Naive B cell (primary cell): ENCODE results near the gene BTBD9. TPM values are rescaled to one million over a fixed set of nuclear protein-coding genes. Genes with fewer than 3 reads are reported as not detected.

Source experiments
- ATAC-seq, 2 donors: fragments of 150-1000 bp; cut with Tn5 transposase; 2 replicates each; pipeline ENCODE4 v1.10.0; 2021; ENCODE audit warnings: low read depth in 2 of 2, mild to moderate bottlenecking in 2 of 2, moderate library complexity in 2 of 2
- DNase-seq: peaks from one replicate; pipeline ENCODE4 v3.0.0; 2022
- H3K27ac Mint-ChIP-seq, 6 donors: one replicate each; pipeline ENCODE4 v1.8.0; 2020 to 2022; ENCODE audit warnings: mild to moderate bottlenecking in 6 of 6, mixed read lengths in 6 of 6, moderate library complexity in 5 of 6, inconsistent platforms in 2 of 6
- H3K27me3 Mint-ChIP-seq, 3 donors: one replicate each; pipeline ENCODE4 v1.8.0; 2021 to 2022; ENCODE audit warnings: mixed read lengths in 3 of 3, mild to moderate bottlenecking in 1 of 3
- H3K36me3 Mint-ChIP-seq, 2 donors: one replicate each; pipeline ENCODE4 v1.8.0; 2020 to 2022; ENCODE audit warnings: mixed read lengths in 2 of 2, inconsistent platforms in 1 of 2, mild to moderate bottlenecking in 1 of 2
- H3K4me1 Mint-ChIP-seq, 3 donors: one replicate each; pipeline ENCODE4 v1.8.0; 2020 to 2022; ENCODE audit warnings: mixed read lengths in 3 of 3, inconsistent platforms in 1 of 3, mild to moderate bottlenecking in 1 of 3, moderate library complexity in 1 of 3
- H3K4me3 Mint-ChIP-seq, 8 donors: one replicate each; pipeline ENCODE4 v1.8.0; 2020 to 2022; ENCODE audit warnings: mild to moderate bottlenecking in 8 of 8, mixed read lengths in 8 of 8, moderate library complexity in 8 of 8, inconsistent platforms in 2 of 8
- H3K9me3 Mint-ChIP-seq, 7 donors: one replicate each; pipeline ENCODE4 v1.8.0; 2020 to 2022; ENCODE audit warnings: mixed read lengths in 7 of 7, mild to moderate bottlenecking in 5 of 7, inconsistent platforms in 2 of 7, moderate library complexity in 1 of 7
- polyA plus RNA-seq, 6 donors: library from polyadenylated mRNA; unstranded; fragments of 300-500 nt; fragmentation: Illumina TruSeq; gene quantifications; one replicate each; pipeline ENCODE4 v1.2.3, GENCODE V29; 2021; ENCODE audit warnings: low read depth in 6 of 6

The BTBD9 gene
- polyA plus RNA-seq, 6 donors from 2014 or later, result 3.5 to 29.1 (median 20.2) TPM

DNA sequence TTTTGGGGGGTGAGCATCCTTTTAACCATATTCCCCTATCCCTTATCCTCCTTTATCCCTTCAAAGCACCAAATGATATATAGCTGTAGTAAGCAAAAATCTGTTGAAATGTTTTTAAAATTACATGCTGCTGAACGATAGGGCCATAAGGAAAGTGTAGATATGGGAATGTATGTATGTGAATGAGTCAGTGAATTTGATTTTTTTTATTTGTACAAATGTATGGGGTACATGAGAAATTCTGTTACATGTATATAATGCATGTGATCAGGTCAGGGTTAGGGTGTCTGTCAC, 493.0 kb downstream of the BTBD9 start:
- Mint-ChIP-seq H3K9me3 (no peaks in the 10 kb centered on the region), H3K4me3 (no peak overlapping the region), H3K27me3 (no peaks in the 10 kb centered on the region), H3K4me1 (peaks cover 0 to 39% (median 15%) of the 10 kb centered on the region in 3 donors), H3K27ac (no peak overlapping the region), H3K36me3 (no peaks in the 10 kb centered on the region)
- DNase-seq (no peak), ATAC-seq (no peak)

DNA sequence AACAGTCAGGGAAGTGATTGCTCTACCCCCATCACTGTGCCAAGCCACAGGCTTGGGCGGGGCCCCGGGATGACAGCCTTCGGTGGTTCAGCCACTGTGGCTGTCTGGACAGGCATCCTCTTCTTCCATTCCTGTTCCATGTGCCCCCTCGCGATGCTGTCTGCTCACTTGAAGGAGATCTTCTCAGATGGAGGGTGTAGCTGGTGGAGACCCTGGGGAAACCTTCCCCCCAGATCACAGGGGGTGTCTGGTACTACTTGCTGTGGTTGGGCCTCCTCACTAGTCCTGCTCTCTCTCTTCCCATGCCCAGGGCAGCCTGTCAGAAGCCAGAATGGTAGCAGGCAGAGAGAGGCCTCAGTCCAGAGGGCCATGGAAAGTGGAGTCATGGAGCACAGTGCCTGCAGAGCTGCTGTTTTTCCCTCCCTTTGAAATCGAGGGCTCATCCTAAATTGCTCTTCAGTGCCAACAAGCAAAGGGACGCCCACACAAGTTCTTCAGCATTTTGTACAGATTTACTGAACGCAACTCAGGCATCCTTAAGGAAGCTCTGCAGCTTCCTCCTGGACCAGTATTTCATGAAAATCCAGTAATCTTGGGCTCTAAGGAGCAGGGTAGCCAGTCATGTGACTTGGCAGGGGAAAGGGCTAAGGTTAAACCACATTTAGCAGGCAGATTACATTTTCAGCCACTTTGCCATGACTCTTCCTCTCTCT, 493.6 kb downstream of the BTBD9 start:
- peak overlapping the region in 1 of 6 donors; percentile 93 for H3K27ac Mint-ChIP-seq
- no peaks in the 10 kb centered on the region for H3K27me3 Mint-ChIP-seq
- H3K36me3 Mint-ChIP-seq, result peaks cover 0 to 4% of the 10 kb centered on the region in 2 donors
- H3K4me3 Mint-ChIP-seq, result peak overlapping the region in 1 of 8 donors; percentile 37
- ATAC-seq (no peak), DNase-seq (no peak)
- H3K4me1 Mint-ChIP-seq, result peaks cover 0 to 39% (median 19%) of the 10 kb centered on the region in 3 donors
- H3K9me3 Mint-ChIP-seq, result no peaks in the 10 kb centered on the region

DNA sequence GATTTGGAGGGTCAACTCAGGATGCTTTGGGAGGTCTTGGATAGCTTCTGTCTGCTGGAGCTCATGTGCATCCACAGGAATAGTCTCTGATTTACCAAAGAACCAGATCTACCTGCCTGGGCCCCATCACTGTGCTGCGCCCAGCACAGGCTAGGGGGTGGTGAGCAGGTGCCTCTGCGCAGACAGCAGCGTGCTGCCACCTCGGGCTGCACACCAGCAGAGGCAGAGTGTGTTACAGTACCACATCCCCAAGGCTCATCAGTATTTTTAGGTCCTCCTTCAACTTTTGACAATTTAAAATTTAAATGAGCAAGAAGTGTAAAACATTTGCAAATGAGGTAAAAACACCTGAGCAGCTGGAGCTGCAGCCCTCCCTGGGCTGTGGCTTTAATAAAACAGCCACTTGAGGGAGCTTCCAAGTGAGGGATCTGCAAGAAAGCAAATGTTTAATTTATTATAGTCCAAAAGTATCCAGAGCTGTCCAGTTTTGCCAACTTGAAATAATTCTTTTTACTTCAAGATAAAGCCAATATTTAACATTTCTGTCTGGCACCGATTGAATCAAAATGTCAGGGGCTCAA, 495.3 kb downstream of the BTBD9 start:
- Mint-ChIP-seq H3K36me3 (peaks cover 0 to 11% of the 10 kb centered on the region in 2 donors), H3K9me3 (no peaks in the 10 kb centered on the region), H3K27me3 (no peaks in the 10 kb centered on the region), H3K4me3 (no peak overlapping the region), H3K4me1 (peaks cover 0 to 40% (median 27%) of the 10 kb centered on the region in 3 donors), H3K27ac (peak overlapping the region in 1 of 6 donors; percentile 67)
- ATAC-seq (no peak), DNase-seq (no peak)

DNA sequence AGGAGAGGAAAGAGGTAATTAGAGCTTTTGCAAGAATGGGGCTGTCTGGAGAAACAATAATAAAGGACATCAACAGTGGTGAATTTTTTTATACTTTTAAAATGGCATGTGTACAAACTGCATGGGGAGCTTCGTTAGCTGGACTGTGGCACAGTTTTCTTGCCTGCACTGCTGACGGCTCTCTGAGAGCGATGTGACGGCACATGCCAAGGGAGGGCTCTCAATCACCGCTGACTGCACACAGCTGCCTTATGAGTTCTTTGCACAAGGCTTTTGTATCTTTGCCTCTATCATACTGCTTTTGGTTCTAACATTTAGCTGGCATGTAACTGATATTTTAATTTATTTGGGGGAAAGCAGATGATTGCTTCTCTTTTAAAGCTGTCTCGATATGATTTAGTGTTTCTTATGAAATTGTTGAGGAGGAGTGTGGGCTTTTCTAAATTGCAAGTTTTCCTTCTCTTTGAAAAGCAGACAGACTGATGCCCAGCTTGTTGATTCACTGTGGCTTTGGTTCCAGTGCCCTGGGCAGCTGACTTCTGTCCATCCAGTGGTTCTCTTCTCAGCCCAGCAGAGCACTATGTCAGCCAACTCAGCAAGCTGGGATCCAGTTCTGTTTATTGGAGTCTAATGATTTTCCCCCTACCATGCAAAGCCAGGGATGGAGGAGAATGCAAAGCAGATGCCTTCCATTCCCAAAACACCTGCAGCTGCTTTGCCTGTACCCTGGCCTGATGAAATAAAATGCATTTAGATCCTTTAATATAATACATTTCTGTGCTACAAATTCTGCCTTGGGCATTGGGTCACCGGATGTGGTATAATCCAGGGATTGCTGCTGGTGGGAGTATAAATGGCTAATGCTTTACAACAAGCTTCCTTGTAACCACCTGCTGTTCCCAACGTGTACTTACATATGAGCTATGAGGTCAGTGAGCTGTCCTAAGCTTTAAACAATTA, 496.3 kb downstream of the BTBD9 start:
- Mint-ChIP-seq H3K27ac (peak overlapping the region in 4 of 6 donors; percentile 38 to 70 (median 54)), H3K36me3 (peaks cover 0 to 14% of the 10 kb centered on the region in 2 donors), H3K27me3 (no peaks in the 10 kb centered on the region), H3K9me3 (no peaks in the 10 kb centered on the region), H3K4me3 (no peak overlapping the region), H3K4me1 (peaks cover 2 to 40% (median 24%) of the 10 kb centered on the region in 3 donors)
- ATAC-seq (no peak), DNase-seq (no peak)

DNA sequence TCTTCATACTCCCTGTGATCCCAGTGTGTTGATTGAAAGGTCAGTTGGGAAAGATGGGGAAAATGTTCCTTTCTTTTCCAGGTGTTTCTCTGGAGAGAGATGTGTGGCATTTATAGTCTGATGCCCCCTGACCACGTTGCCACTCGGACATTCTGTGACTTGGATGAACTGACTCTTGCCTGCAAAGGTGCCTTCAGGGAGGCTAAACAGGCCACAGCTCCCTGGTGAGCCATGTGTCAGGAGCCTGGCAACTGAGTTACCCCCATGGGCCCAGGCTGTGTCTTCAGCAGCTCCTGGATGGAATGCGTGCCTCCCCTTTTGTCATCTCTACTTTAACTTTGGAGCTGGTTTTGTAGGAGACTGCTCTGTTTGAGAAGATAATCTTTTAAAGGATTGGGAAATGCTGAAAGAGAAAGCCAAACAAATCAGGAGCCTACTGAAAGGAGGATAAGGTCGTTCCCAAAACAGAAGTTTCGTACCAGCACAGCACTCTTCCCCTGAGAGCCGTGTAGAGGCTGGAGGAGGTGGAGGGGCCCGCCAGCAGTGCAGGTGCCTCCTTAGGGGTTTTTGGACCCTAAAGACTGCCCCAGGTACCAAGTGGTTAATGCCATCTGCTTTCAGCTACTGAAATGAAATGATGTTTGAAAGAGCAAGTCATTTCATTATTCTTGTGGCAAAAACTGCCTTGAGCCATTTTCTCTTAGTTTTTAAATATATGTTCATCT, 497.4 kb downstream of the BTBD9 start:
- Mint-ChIP-seq H3K27me3 (no peaks in the 10 kb centered on the region), H3K27ac (no peak overlapping the region), H3K4me3 (no peak overlapping the region), H3K9me3 (no peaks in the 10 kb centered on the region), H3K4me1 (peaks cover 4 to 34% (median 23%) of the 10 kb centered on the region in 3 donors), H3K36me3 (peaks cover 7 to 14% of the 10 kb centered on the region in 2 donors)
- DNase-seq (no peak), ATAC-seq (no peak)

DNA sequence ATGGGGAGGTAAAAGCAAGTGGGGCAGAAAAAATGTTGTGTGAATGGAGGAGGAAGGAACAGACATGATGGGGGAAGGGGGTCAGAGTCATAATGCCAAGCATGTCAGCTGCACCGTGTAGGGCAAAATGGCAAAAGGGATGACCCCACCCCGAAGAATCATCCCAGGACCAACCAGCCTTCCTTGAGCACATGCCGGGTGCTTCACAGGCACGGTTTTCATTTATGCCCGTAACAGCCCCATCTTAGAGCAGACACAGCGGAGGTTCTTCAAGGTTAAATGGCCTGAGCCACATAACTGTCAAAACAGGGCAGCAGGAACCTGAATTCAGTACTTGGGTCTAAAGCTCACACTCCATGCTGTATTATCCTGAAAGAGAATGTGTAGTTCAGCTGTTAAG, 498.0 kb downstream of the BTBD9 start:
- Mint-ChIP-seq H3K9me3 (no peaks in the 10 kb centered on the region), H3K4me3 (no peak overlapping the region), H3K4me1 (peaks cover 4 to 28% (median 19%) of the 10 kb centered on the region in 3 donors), H3K27me3 (no peaks in the 10 kb centered on the region), H3K27ac (no peak overlapping the region), H3K36me3 (peaks cover 9 to 14% of the 10 kb centered on the region in 2 donors)
- ATAC-seq (no peak), DNase-seq (no peak)

DNA sequence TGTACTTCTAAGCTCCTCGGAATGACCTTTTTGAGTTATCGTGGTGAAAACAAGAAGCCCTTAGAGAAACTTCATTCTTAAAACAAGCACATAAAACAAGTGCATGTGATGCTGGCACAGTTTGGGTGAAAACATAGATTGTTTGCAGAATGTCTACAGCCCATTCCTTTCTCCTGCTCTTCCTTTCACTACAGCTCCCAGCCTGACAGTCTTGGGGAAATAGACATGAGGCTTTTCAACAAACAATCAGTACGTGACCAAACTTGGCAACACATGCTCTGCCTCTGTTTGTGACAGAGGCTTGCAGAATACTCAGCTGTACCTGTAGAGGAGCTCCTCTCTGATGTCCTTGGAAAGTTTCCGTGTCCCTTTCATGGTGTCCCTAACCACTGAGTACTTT, 498.6 kb downstream of the BTBD9 start:
- Mint-ChIP-seq H3K27me3 (no peaks in the 10 kb centered on the region), H3K36me3 (peaks cover 9 to 14% of the 10 kb centered on the region in 2 donors), H3K9me3 (no peaks in the 10 kb centered on the region), H3K4me1 (peaks cover 9 to 22% (median 20%) of the 10 kb centered on the region in 3 donors), H3K4me3 (no peak overlapping the region), H3K27ac (peak overlapping the region in 1 of 6 donors; percentile 50)
- DNase-seq (no peak), ATAC-seq (no peak)

DNA sequence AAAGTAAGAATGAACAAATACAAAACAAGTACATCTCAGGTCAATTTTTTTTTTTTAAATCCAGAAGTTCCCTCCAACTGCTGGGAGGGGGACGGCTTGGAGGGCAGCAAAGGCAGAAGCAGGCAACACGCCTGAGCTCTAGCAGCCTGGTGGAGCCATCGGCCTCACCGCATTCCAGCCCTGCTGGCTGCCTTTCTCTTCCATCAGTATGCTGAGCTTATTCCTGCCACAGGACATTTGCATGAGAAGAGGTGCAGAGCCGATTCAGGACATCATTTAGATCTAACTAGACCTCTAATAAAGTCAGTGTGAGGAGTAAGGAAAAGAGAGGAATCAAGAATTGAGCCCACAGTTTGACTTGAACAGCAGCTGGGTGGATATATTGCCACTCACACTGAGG, 501.4 kb downstream of the BTBD9 start:
- H3K27me3 Mint-ChIP-seq, result no peaks in the 10 kb centered on the region
- H3K9me3 Mint-ChIP-seq, result no peaks in the 10 kb centered on the region
- DNase-seq, result no peak
- H3K36me3 Mint-ChIP-seq, result peaks cover 9 to 25% of the 10 kb centered on the region in 2 donors
- peak overlapping the region in 1 of 6 donors; percentile 9 for H3K27ac Mint-ChIP-seq
- no peak overlapping the region for H3K4me3 Mint-ChIP-seq
- H3K4me1 Mint-ChIP-seq, result peaks cover 10 to 25% (median 18%) of the 10 kb centered on the region in 3 donors
- no peak for ATAC-seq

DNA sequence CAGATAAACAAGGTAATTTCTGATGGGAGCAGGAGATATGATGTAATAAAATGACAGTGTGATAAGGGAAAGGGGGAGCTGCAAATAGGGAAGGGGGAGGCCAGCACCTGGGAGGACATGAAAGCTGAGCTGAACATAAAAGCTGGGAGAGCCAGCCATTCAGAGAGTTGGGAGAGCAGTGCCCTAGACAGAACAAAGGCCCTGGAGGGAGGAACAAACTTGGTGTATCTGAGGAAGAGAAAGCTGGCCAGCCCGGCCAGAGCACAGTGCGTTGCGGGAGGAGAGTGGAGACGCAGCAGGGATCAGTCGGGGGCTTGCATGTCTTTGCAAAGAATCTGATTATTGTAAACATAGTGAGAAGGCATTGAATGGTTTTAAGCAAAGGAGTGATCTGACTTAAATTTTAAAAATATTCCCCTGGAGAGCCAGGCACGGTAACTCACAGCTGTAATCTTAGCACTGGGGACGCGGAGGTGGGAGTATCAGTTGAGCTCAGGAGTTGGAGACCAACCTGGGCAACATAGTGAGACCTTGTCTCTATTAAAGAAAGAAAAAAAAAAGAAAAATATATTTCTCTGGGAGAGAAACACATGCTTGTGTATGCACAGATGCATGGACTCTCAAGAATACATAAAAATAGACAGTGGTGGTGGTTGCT, 502.0 kb downstream of the BTBD9 start:
- Mint-ChIP-seq H3K9me3 (no peaks in the 10 kb centered on the region), H3K27me3 (no peaks in the 10 kb centered on the region), H3K27ac (peak overlapping the region in 3 of 6 donors; percentile 4 to 74 (median 66)), H3K4me3 (peak overlapping the region in 1 of 8 donors; percentile 50), H3K4me1 (peaks cover 10 to 31% (median 17%) of the 10 kb centered on the region in 3 donors), H3K36me3 (peaks cover 9 to 30% of the 10 kb centered on the region in 2 donors)
- no peak for ATAC-seq
- DNase-seq, result no peak

DNA sequence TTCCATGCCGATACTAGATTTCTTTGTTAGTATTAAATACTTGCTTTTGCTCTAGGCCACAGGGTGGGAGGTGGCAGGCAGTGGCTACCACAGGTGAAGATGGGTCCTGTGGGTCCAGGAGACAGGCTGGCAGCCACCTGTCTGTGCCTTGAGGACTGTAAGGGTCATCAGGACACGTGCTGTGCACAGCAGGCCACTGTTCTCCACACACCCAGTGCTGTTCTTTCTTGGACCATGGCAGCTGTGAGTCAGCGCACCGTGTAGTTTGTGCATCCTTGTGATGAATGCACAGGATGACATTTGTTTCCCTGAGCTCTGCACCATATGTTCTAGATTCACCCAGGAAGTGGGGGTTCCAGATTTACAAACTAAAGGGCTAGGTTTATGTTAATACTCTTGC, 503.2 kb downstream of the BTBD9 start:
- no peak overlapping the region for H3K4me3 Mint-ChIP-seq
- H3K27me3 Mint-ChIP-seq, result no peaks in the 10 kb centered on the region
- no peaks in the 10 kb centered on the region for H3K9me3 Mint-ChIP-seq
- ATAC-seq, result no peak
- peaks cover 9 to 30% of the 10 kb centered on the region in 2 donors for H3K36me3 Mint-ChIP-seq
- DNase-seq, result no peak
- peaks cover 10 to 33% (median 17%) of the 10 kb centered on the region in 3 donors for H3K4me1 Mint-ChIP-seq
- peak overlapping the region in 1 of 6 donors; percentile 69 for H3K27ac Mint-ChIP-seq

DNA sequence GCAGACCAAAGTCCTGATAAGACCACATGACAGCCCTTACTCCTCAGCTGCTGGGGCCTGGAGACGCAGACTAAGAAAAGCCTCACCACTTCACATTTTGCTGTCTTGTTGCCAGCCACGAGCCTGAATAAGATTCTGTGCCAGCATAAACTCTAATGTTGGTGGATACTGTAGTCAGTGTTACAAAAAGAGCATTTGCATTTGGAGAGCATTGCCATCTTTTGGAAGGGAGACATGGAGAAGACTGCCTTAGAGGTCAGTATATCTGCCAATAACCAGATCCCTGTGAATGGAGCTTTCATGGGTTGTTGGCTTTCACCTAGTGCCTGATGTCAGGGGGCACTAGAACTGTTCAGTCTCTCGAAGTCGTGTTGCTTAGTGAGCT, 505.0 kb downstream of the BTBD9 start:
- H3K4me3 Mint-ChIP-seq, result peak overlapping the region in 1 of 8 donors; percentile 3
- no peak overlapping the region for H3K27ac Mint-ChIP-seq
- DNase-seq (no peak), ATAC-seq (no peak)
- peaks cover 12 to 27% of the 10 kb centered on the region in 2 donors for H3K36me3 Mint-ChIP-seq
- H3K4me1 Mint-ChIP-seq, result peaks cover 10 to 31% (median 28%) of the 10 kb centered on the region in 3 donors
- H3K9me3 Mint-ChIP-seq, result peaks cover 0 to 2% (median 0%) of the 10 kb centered on the region in 7 donors
- H3K27me3 Mint-ChIP-seq, result no peaks in the 10 kb centered on the region

DNA sequence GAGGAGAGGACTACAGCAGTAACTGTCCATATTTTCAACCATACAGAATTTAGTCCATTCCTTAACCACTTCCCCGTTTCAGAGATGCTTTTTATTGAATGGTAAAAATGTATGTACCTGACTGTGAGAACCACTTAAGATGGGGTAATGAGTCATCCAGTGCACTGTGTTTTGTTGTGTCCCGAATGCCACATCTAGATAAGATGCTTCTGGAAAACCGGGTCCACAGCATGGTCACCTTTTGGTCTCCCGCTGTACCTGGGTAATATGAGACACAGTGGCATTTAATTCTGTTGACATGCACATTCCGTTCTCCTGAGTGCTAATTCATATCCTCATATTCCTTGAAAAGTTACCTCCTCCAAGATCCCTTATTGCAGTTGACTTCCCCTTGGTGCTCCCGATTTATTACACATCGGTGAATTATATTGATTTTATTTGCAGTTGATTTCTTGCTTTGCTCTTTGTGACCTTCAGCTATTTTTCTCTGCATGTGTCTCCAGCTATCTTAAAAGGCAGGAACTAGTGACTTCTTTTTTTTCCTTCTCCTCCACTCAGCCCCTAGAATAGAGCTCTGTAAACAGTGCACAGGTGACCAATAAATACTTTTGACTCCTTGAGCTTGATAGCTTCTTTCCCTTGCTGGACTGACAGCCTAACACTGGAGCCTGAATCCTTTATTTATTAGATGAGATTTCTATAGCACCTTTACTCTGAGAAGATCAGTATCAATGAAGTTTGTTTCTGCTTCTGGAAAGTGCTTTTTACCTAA, 505.6 kb downstream of the BTBD9 start:
- no peak overlapping the region for H3K27ac Mint-ChIP-seq
- ATAC-seq, result no peak
- peaks cover 0 to 7% (median 0%) of the 10 kb centered on the region in 7 donors for H3K9me3 Mint-ChIP-seq
- no peak for DNase-seq
- peaks cover 17 to 26% of the 10 kb centered on the region in 2 donors for H3K36me3 Mint-ChIP-seq
- peaks cover 9 to 28% (median 27%) of the 10 kb centered on the region in 3 donors for H3K4me1 Mint-ChIP-seq
- no peaks in the 10 kb centered on the region for H3K27me3 Mint-ChIP-seq
- H3K4me3 Mint-ChIP-seq, result peak overlapping the region in 1 of 8 donors; percentile 3
